GM12891 (cell line): ENCODE measurements around the gene IQGAP2.

Source experiments
- POLR2A ChIP-seq: IDR thresholded peaks from 2 replicates; pipeline ENCODE4 v1.6.1; 2011; ENCODE audit warnings: low read depth, low read length, control low read depth
- POLR2AphosphoS5 ChIP-seq: IDR thresholded peaks from 2 replicates; pipeline ENCODE4 v1.6.1; 2011; ENCODE audit warnings: low read depth, low read length, control low read depth
- SPI1 ChIP-seq: IDR thresholded peaks from 2 replicates; pipeline ENCODE4 v1.6.1; 2011; ENCODE audit warnings: low read depth, low read length, control low read depth

- TF ChIP-seq POLR2A (no peak), POLR2AphosphoS5 (no peak), SPI1 (no peak)
These were observed 12.8 kb downstream of the IQGAP2 start for GRCh38 chr5:76415855-76416254.
